Measurements from ENCODE around the gene CYP2F1.

GRCh38 chr19:41106177-41106576 is 8.1 kb upstream of the CYP2F1 start:
- TF ChIP-seq REST (IDR thresholded peaks at IDR 0.05; ENCODE audit: borderline replicate concordance) (no peak), EP300 (conservative IDR thresholded peaks at IDR 0.05; ENCODE audit: poor library complexity, severe bottlenecking) (no peak), CTCF (IDR thresholded peaks at IDR 0.05; ENCODE audit: poor library complexity, severe bottlenecking) (no peak), TAF1 (IDR thresholded peaks at IDR 0.05; ENCODE audit: low read depth) (no peak)
